GM06990 (cell line): ENCODE results near the gene PUM2.
A peak's percentile ranks its signal among the peaks of the same experiment; 100 is the strongest.

ENCODE experiments used
- DNase-seq: peaks from one replicate; pipeline ENCODE4 v3.0.0-alpha.2; 2011; ENCODE audit not compliant: insufficient read length; ENCODE audit errors: extremely low read depth
- H3K27me3 ChIP-seq: replicated peaks from 2 replicates; pipeline ENCODE4 v1.6.0; 2011; ENCODE audit warnings: low read length; ENCODE audit not compliant: control insufficient read depth, insufficient read depth
- H3K36me3 ChIP-seq: 2 replicates; pipeline ENCODE4 v1.5.1; 2011; ENCODE audit warnings: low read length; ENCODE audit not compliant: control insufficient read depth, insufficient read depth
- H3K4me3 ChIP-seq: replicated peaks from 2 replicates; pipeline ENCODE4 v1.5.1; 2011; ENCODE audit warnings: low read depth, mild to moderate bottlenecking, control low read depth, low read length
- TF ChIP-seq, protein P1 (sequence below): IDR thresholded peaks from 2 replicates; pipeline ENCODE4 v1.5.1; 2011; ENCODE audit warnings: low read length, control low read depth, mild to moderate bottlenecking, inconsistent platforms; ENCODE audit not compliant: insufficient read depth, poor library complexity, severe bottlenecking

Gene PUM2

DNA sequence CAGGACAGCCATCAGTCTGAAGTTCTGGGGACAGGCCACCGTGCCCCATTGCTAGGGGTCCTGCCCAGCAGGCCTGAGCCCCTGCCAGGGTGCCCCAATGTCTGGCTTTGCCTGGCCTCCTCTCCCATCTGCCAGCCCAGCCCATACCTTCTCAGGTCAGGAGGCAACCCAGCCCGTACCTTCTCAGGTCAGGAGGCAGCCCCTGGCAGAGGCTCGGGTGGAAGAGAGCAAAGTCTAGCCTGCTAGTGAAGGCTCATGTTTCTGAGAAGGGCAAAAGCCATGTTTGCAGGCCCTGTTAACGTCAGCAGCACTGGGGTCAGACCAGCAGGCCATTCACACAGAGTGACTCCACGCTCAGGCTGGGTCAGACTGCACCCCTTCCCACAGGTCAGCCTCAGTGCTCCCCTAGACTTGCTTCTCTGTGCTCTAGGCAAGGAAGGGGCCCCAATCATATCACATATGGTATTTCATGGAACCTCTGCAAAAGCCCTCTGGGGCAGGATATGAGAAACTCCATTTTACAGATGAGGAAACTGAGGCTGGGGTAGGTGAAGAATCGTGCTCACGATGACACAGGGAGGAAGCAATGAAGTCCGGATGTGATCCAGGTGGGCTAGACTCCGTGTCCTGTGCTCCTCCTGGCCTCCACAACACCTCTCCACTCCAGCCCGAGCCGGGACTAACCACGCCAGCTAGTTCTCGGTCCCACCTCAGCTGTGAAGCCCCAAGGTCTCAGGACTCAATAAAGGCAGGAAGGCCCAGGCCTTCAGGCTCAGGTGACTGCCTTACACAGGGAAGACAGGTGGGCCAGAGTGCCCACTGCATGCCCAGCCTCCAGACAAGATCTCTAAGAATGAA is 135.2 kb downstream of the PUM2 start:
- Histone ChIP-seq H3K36me3 (peaks cover 6% of the 10 kb centered on the region), H3K4me3 (no peak overlapping the region), H3K27me3 (no peaks in the 10 kb centered on the region)
- no peak for DNase-seq
- TF ChIP-seq, protein P1, sequence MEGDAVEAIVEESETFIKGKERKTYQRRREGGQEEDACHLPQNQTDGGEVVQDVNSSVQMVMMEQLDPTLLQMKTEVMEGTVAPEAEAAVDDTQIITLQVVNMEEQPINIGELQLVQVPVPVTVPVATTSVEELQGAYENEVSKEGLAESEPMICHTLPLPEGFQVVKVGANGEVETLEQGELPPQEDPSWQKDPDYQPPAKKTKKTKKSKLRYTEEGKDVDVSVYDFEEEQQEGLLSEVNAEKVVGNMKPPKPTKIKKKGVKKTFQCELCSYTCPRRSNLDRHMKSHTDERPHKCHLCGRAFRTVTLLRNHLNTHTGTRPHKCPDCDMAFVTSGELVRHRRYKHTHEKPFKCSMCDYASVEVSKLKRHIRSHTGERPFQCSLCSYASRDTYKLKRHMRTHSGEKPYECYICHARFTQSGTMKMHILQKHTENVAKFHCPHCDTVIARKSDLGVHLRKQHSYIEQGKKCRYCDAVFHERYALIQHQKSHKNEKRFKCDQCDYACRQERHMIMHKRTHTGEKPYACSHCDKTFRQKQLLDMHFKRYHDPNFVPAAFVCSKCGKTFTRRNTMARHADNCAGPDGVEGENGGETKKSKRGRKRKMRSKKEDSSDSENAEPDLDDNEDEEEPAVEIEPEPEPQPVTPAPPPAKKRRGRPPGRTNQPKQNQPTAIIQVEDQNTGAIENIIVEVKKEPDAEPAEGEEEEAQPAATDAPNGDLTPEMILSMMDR = no peak

DNA sequence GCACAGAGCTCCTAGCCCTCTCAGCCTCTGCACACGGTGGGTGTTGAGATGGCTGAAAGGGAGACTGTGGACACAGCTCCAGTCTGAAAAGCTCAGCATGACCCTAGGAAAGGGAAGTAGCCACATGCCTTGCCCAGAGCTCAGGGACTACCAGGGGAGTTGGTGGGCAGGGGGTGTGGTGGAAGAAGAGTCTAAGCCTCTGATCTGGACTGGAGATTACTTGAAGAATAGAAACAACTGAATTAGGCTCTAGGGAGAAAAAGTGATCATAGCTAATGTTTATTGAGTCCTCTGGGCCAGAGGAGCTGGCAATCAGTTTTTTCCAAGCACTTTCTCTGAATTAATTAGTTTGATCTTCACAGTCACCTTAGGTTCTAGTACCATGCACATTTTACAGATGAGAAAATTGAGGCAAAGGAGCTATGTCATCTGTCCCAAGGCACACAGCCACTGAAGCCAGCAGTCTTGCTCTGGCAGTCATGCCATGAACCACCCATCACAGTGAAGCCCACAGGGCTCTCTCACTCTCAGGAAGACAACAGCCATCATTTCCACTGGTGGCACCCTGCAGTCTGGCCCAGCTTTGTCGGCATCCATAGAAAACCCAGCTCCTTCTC is 136.0 kb downstream of the PUM2 start:
- DNase-seq = no peak
- TF ChIP-seq, protein P1 = no peak
- Histone ChIP-seq H3K4me3 (no peak overlapping the region), H3K36me3 (peaks cover 6% of the 10 kb centered on the region), H3K27me3 (no peaks in the 10 kb centered on the region)

DNA sequence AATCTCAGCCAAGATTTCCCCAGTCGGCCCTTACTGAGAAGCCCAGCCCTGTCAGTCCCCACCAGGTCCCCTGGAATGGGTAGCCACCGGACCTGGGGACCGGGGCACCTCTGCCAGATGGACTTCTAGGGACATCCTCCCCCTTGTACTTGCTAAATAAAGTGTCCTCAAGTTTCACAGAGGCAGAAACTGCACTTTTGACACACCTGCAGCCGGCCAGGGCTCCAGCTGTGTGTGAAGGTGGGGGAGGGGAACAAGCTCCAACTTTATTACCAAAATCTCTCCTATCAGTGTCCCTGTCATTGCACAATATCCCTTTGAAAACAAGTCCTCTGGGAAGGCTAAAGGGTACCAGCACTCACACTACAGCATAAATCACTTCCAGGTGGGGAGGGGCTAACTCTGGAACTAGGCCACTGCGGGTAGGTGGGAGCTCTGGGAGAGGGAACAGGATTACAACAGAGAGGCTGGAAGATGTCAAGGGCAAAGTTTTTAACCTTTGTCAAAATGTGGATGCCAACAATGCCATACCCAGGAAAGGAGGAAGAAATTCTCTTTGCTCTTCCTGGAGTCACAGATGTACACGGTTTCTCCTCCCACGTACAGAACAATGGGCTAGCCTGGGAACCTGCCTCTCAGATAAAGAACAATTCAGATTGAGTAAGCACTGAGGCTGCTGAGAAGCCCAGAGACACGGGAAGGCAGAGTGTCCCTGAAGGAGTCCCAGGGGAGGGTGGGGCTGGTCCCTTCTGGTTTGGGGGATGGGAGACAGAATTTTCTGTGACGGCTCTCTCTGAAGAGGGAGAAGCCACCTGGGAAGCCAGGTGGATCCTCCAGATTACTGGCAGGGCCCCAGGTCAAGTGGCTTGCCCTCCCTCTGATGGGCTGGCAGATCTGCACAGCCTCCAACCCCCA is 136.7 kb downstream of the PUM2 start:
- no peak for DNase-seq
- Histone ChIP-seq H3K36me3 (peaks cover 3% of the 10 kb centered on the region; the same call in 1 of the 2 replicates), H3K4me3 (peak overlapping the region; percentile 38), H3K27me3 (no peaks in the 10 kb centered on the region)
- TF ChIP-seq, protein P1 = no peak

DNA sequence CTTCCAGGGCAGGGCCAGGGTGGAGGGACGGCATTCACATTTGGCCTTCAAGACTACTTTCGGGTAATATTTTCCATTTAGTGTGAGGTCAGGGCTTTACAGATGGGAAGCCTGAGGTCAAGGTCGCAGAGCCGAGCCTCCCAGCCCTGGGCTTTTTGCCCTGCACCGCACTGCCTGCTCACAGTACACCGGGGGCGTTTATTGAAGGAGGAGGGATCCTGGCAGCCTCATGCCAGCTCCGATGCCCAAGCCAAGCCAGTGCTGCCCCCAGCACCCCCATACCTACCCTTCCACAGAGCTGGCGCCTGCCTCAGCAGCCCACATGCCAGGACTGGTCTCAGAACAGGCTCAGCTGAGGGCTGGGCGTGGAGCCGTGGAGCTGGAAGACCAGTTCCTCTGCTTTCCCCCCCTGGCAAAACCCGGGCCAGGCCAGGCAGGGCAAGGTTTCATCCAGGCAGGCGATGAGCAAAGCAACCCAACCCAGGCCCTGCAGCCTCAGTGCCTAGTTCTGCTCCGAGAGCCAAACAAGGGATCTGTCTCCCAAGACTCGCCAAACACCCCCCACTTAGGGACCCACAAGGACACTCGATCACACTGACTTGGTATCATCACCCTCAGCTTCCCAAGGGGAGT is 137.7 kb downstream of the PUM2 start:
- TF ChIP-seq, protein P1 = no peak
- DNase-seq = no peak

DNA sequence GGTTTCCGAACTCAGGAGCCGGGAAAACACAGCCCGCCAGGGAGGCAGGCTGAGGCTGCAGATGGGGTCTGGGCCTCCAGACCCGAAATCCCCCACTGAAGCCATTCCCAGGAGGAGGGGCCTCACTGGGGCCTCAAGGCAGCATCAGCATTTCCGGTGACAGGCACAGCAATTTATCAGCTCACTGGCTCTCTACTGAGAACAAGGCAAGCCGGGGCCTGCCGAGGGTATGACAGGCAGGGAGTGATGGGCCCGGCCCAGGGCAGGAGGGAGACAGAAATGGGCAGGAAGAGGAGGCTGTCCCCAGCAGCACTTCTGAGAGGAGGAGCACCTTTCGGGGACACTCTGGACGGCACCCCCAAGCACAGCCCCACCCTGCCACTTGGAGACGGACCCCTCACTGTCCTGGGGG is 138.2 kb downstream of the PUM2 start:
- H3K4me3 ChIP-seq = peak overlapping the region; percentile 38
- H3K27me3 ChIP-seq = no peaks in the 10 kb centered on the region
- TF ChIP-seq, protein P1 = no peak
- peak; percentile 57 for DNase-seq
- H3K36me3 ChIP-seq = peaks cover 2% of the 10 kb centered on the region; the same call in 1 of the 2 replicates

More for the DNA sequence above, 137.7 kb downstream of the PUM2 start:
- Histone ChIP-seq H3K4me3 (peak overlapping the region; percentile 38), H3K36me3 (peaks cover 2% of the 10 kb centered on the region; the same call in 1 of the 2 replicates), H3K27me3 (no peaks in the 10 kb centered on the region)
